H4 (cell line): ENCODE data around the gene CA4. TPM values are rescaled to one million over a fixed set of nuclear protein-coding genes. Genes with fewer than 3 reads are reported as not detected.
A peak's percentile ranks its signal among the peaks of the same experiment; 100 is the strongest.
"Not testable (repeated sequence)": the region's sequence is repeated elsewhere in the genome, so short reads cannot be mapped to it uniquely, and the experiment has no call there.

Experiments
- DNase-seq: peaks from one replicate; pipeline ENCODE4 v3.0.0-alpha.2; 2015; ENCODE audit warnings: low spot score
- total RNA-seq: library from RNA; depleted of rRNA; stranded (reverse); fragments of >200 nt; shearing (Covaris generic); gene quantifications from 2 replicates; pipeline ENCODE4 v1.2.3, GENCODE V29; 2014; rRNA removed

Gene CA4
- total RNA-seq, 1 experiment from 2014 or later = not detected

GRCh38 chr17:60173304-60173819, 23.6 kb downstream of the CA4 start:
- no peak for DNase-seq

DNA sequence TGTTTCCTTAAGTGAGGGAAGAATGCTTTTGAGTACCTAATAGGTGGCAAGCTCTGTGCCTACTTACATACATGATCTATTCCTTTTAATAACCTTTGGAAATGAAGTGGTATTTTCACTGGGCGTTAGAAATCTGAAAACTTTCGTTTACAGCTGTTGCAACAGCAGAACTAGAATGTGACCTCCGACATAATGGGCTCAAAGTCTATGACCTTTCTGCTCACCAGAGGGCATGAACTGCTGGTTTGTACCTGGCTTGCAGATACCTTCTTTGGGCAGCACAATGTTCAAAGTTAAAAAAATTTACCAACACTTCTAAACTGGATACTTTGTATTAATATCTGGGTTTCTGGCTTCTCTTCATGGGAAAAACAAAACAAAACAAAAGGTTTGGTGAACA, 24.3 kb downstream of the CA4 start:
- DNase-seq = no peak

DNA sequence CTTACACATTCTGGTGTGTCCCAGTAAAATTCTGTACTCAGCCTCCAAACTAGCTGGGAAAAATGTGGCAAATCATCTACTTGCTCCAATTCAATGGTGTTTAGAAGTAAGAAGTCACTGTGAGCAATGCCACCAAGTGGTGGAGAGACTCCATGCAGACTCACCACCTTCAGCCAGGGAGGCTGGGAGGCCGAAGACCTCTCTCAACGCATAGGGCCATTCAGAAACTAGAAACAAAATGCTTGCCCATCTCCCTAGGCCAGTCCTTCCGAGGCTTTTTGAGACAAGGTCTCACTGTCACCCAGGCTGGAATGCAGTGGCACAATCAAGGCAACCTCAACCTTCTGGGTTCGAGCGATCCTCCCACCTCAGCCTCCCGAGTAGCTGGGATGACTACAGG, 25.0 kb downstream of the CA4 start:
- not testable (repeated sequence) for DNase-seq

- DNase-seq = not testable (repeated sequence)
Measured at GRCh38 chr17:60176763-60177162, 27.0 kb downstream of the CA4 start.

GRCh38 chr17:60178180-60178579, 28.4 kb downstream of the CA4 start:
- not testable (repeated sequence) for DNase-seq

GRCh38 chr17:60180380-60180779, 30.6 kb downstream of the CA4 start:
- DNase-seq = not testable (repeated sequence)

GRCh38 chr17:60186372-60186771, 36.6 kb downstream of the CA4 start:
- DNase-seq = not testable (repeated sequence)

- DNase-seq = peak; percentile 69
Measured at GRCh38 chr17:60186846-60187745, 37.3 kb downstream of the CA4 start.

- no peak for DNase-seq
Measured at GRCh38 chr17:60188759-60189158, 39.0 kb downstream of the CA4 start.

DNA sequence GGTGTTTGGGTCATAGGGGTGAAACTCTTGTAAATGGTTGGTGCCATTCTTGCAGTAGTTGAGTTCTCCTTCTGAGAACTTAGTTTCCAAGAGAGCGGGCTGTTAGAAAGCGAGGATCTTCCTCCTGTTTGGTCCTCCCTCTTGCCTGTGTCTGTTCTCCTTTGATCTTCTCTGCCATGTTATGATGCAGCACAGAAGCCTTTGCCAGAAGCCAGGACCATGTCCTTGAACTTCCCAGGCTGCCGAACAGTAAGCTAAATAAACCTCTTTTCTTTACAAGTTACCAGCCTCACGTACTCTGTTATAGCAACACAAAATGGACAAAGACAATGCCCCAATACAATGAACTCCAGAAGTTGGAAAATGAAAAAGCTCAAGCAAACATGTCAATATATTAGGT, 40.3 kb downstream of the CA4 start:
- not testable (repeated sequence) for DNase-seq

GRCh38 chr17:60193032-60193431, 43.3 kb downstream of the CA4 start:
- not testable (repeated sequence) for DNase-seq

- DNase-seq = no peak
Measured at GRCh38 chr17:60193482-60193881, 43.7 kb downstream of the CA4 start.

DNA sequence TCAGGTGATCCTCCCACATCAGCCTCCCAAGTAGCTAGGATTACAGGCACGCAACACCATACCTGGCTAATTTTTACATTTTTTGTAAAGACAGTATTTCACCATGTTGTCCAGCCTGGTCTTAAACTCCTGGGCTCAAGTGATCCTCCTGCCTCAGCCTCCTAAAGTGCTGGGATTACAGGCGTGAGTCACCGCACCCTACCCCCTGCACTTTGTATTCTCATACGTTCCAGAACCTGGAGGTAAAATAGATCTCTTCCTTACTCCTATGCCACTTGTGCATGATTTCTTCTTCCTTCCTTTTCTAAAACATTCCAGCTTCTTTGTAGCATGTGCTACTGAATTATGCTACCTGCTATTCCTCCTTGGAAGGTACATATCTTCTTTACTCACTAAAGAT, 44.4 kb downstream of the CA4 start:
- DNase-seq = not testable (repeated sequence)

DNA sequence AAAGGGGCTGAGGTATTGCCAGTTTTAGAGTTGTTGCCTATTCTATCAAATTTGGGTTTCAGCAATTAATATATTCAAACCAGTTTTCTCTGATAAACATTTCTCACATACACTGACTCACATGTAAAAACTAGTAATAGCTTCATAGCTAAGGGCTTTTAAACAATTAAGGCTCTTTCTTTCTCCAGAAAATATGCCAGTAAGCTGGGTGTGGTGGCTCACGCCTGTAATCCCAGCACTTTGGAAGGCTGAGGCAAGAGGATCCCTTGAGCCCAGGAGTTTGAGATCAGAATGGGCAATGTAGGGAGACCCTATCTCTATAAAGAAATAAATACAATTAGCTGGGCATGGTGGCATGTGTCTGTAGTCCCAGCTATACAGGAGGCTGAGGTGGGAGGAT, 48.9 kb downstream of the CA4 start:
- DNase-seq = not testable (repeated sequence)

DNA sequence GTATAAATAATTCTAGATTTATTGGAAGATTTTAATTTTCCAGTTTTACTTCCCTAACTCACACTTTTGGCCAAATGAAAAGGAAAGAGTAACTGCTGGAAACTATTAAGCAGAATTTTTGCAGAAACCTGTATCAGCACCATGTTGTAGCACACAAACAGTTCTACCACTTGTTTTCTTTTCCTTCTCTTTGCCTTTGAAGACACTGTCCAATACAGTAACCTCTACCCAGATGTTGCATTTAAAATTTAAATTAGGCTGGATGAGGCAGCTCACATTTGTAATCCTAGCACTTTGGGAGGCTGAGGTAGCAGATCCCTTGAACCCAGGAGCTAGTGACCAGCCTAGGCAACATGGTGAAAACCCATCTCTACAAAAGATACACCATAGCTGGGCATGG, 56.0 kb downstream of the CA4 start:
- DNase-seq = not testable (repeated sequence)

DNA sequence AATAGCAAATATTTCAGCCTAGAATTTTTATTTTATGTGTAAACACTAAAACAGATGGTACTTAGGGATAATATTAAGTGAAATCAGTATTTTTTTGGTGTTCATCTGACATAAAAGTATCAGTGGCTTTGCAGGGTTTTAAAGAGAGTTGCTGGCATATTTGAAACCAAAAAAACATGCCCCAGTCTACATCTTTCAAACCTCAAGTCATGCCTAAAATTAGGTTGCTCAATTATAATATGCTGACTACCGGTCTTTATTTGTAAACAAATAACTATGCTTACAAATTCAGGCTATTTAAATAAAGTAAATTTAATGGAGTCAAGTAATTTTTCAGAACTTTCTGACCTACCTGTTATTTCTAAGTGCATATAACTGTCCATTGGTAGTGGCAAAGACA, 58.5 kb downstream of the CA4 start:
- DNase-seq = not testable (repeated sequence)

Other genes starting within 250 kb of the CA4 start
- 20.9 and 21.5 TPM in 2 replicates for gene RNFT1, start 185.2 kb upstream of the CA4 start, total RNA-seq
- 30.5 and 56.5 TPM in 2 replicates for gene HEATR6, start 71.1 kb upstream of the CA4 start, total RNA-seq
- 29.4 and 30.0 TPM in 2 replicates for gene USP32, start 242.2 kb downstream of the CA4 start, total RNA-seq